Neural cell (in vitro differentiated cells): ENCODE data around the gene DEPDC5. TPM values are rescaled to one million over a fixed set of nuclear protein-coding genes. Genes with fewer than 3 reads are reported as not detected.

Experiments
- H2AFZ ChIP-seq: fragments of 200-600, 300-800 bp; sonication (generic), shearing (Covaris generic); 2 replicates; pipeline ENCODE4 v1.6.0; 2014; ENCODE audit warnings: low read depth, mild to moderate bottlenecking, antibody characterized with exemption, low read length, moderate library complexity
- H3F3A ChIP-seq: fragments of 200-600 bp; shearing (Covaris generic); 2 replicates; pipeline ENCODE4 v1.6.1; 2016; ENCODE audit warnings: mild to moderate bottlenecking, moderate library complexity, mixed read lengths, antibody characterized with exemption, low read length; ENCODE audit not compliant: insufficient read depth, poor library complexity, severe bottlenecking
- H3K27ac ChIP-seq: fragments of 200-600, 300-800 bp; sonication (generic), shearing (Covaris generic); 2 replicates; pipeline ENCODE4 v1.5.1; 2014; ENCODE audit warnings: mild to moderate bottlenecking, low read length, moderate library complexity
- H3K27me3 ChIP-seq: fragments of 300-800, 200-600 bp; sonication (generic), shearing (Covaris generic); 2 replicates; pipeline ENCODE4 v1.6.0; 2014; ENCODE audit warnings: mild to moderate bottlenecking, low read depth, low read length, moderate library complexity; ENCODE audit not compliant: insufficient read depth
- H3K36me3 ChIP-seq: fragments of 300-800, 200-600 bp; sonication (generic), shearing (Covaris generic); 2 replicates; pipeline ENCODE4 v1.5.1; 2014; ENCODE audit warnings: mild to moderate bottlenecking, antibody characterized with exemption, low read length, moderate library complexity; ENCODE audit not compliant: insufficient read depth
- H3K4me2 ChIP-seq: fragments of 300-800, 200-600 bp; sonication (generic), shearing (Covaris generic); 2 replicates; pipeline ENCODE4 v1.6.0; 2014; ENCODE audit warnings: mild to moderate bottlenecking, low read length
- H3K4me3 ChIP-seq: fragments of 300-800, 200-600 bp; sonication (generic), shearing (Covaris generic); 2 replicates; pipeline ENCODE4 v1.5.1; 2014; ENCODE audit warnings: mild to moderate bottlenecking, low read length, moderate library complexity
- H3K79me2 ChIP-seq: fragments of 200-600 bp; shearing (Covaris generic); replicated peaks from 2 replicates; pipeline ENCODE4 v1.6.0; 2014; ENCODE audit warnings: mild to moderate bottlenecking, low read length, moderate library complexity; ENCODE audit not compliant: insufficient read depth
- H3K9ac ChIP-seq: fragments of 300-800, 200-600 bp; sonication (generic), shearing (Covaris generic); 2 replicates; pipeline ENCODE4 v1.6.1; 2016; ENCODE audit warnings: mild to moderate bottlenecking, low read length, mixed read lengths
- H3K9me2 ChIP-seq: fragments of 200-600 bp; shearing (Covaris generic); 2 replicates; pipeline ENCODE4 v1.6.1; 2016; ENCODE audit warnings: mild to moderate bottlenecking, low read length, mixed read lengths; ENCODE audit not compliant: insufficient read depth
- H3K9me3 ChIP-seq: fragments of 200-600, 300-800 bp; sonication (generic), shearing (Covaris generic); 2 replicates; pipeline ENCODE4 v1.6.1; 2016; ENCODE audit warnings: mild to moderate bottlenecking, mixed run types, low read length, moderate library complexity, mixed read lengths
- H4K20me1 ChIP-seq: fragments of 200-600 bp; shearing (Covaris generic); 2 replicates; pipeline ENCODE4 v1.6.1; 2016; ENCODE audit warnings: mild to moderate bottlenecking, mixed run types; ENCODE audit not compliant: insufficient read depth
- CTCF ChIP-seq: fragments of 450-650 bp; IDR thresholded peaks from 2 replicates; pipeline ENCODE4 v1.5.1; 2014; ENCODE audit warnings: antibody characterized with exemption, mild to moderate bottlenecking, moderate library complexity; ENCODE audit not compliant: poor library complexity, severe bottlenecking
- EP300 ChIP-seq: fragments of 450-650 bp; conservative IDR thresholded peaks from 2 replicates; pipeline ENCODE4 v1.6.1; 2014; ENCODE audit warnings: antibody characterized with exemption, mild to moderate bottlenecking, moderate library complexity; ENCODE audit not compliant: poor library complexity, severe bottlenecking
- EZH2 ChIP-seq: fragments of 200-600, 300-800 bp; shearing (Covaris generic), sonication (generic); IDR thresholded peaks from 2 replicates; pipeline ENCODE4 v1.6.1; 2014; ENCODE audit warnings: antibody characterized with exemption, low read length, borderline replicate concordance, mild to moderate bottlenecking; ENCODE audit not compliant: insufficient read depth, poor library complexity, severe bottlenecking
- MXI1 ChIP-seq: fragments of 450-650 bp; conservative IDR thresholded peaks from 2 replicates; pipeline ENCODE4 v1.6.1; 2014; ENCODE audit warnings: antibody characterized with exemption, mild to moderate bottlenecking; ENCODE audit not compliant: poor library complexity, severe bottlenecking
- POLR2AphosphoS5 ChIP-seq: IDR thresholded peaks from 2 replicates; pipeline ENCODE4 v1.6.1; 2012
- RAD21 ChIP-seq: fragments of 450-650 bp; conservative IDR thresholded peaks from 2 replicates; pipeline ENCODE4 v1.6.1; 2014; ENCODE audit warnings: antibody characterized with exemption, mild to moderate bottlenecking, moderate library complexity
- SMC3 ChIP-seq: fragments of 450-650 bp; conservative IDR thresholded peaks from 2 replicates; pipeline ENCODE4 v1.6.1; 2014; ENCODE audit warnings: antibody characterized with exemption, mild to moderate bottlenecking, moderate library complexity; ENCODE audit not compliant: poor library complexity
- TAF1 ChIP-seq: IDR thresholded peaks from 2 replicates; pipeline ENCODE4 v1.6.1; 2012; ENCODE audit warnings: low read depth
- polyA plus RNA-seq: library from polyadenylated mRNA; depleted of rRNA; stranded (reverse); fragments of >200 nt; gene quantifications from 2 replicates; pipeline ENCODE4 v1.2.3, GENCODE V29; 2014
- TF ChIP-seq, protein P1 (sequence below): IDR thresholded peaks from 2 replicates; pipeline ENCODE4 v1.6.1; 2012; ENCODE audit warnings: borderline replicate concordance

DEPDC5 gene
- polyA plus RNA-seq, 1 donor from 2014 or later = 11.3 TPM

DNA sequence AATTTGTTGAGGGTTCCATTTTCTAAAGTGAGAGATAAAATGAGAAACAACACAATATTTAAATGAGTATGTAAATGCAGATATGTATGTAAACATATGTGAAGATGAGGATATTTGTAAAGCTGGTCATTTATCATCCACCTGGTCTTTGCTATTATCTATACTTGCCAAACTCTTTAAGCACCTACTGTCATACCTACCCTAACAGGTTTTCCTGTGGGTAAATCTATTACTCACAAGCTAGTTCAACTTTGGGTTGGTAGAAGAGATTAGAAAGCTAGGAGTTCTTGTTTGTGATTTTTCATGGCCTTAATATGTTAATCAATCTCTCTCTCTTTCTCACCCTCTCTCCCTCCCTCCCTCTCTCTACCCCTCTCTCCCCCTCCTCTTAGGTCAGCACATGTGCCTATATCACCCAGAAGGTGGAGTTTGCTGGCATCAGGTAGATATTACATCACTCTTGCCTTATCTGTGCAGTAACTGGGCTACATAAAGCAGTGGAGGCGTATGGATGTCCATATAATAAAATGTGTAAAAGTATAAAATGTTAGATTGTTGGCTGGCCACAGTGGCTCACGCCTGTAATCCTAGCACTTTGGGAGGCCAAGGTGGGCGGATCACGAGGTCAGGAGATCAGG lies 14.7 kb downstream of the DEPDC5 start:
- no peaks in the 10 kb centered on the region for H3K9me3 ChIP-seq
- H3K4me2 ChIP-seq = no peak overlapping the region
- no peaks in the 10 kb centered on the region for H3F3A ChIP-seq
- no peaks in the 10 kb centered on the region for H3K36me3 ChIP-seq
- no peak overlapping the region for H3K27ac ChIP-seq
- H3K79me2 ChIP-seq = no peaks in the 10 kb centered on the region
- H3K9me2 ChIP-seq = no peaks in the 10 kb centered on the region
- H3K9ac ChIP-seq = no peak overlapping the region
- H3K4me3 ChIP-seq = no peak overlapping the region
- no peaks in the 10 kb centered on the region for H3K27me3 ChIP-seq
- H4K20me1 ChIP-seq = no peaks in the 10 kb centered on the region
- no peak overlapping the region for H2AFZ ChIP-seq
- TF ChIP-seq, protein P1, sequence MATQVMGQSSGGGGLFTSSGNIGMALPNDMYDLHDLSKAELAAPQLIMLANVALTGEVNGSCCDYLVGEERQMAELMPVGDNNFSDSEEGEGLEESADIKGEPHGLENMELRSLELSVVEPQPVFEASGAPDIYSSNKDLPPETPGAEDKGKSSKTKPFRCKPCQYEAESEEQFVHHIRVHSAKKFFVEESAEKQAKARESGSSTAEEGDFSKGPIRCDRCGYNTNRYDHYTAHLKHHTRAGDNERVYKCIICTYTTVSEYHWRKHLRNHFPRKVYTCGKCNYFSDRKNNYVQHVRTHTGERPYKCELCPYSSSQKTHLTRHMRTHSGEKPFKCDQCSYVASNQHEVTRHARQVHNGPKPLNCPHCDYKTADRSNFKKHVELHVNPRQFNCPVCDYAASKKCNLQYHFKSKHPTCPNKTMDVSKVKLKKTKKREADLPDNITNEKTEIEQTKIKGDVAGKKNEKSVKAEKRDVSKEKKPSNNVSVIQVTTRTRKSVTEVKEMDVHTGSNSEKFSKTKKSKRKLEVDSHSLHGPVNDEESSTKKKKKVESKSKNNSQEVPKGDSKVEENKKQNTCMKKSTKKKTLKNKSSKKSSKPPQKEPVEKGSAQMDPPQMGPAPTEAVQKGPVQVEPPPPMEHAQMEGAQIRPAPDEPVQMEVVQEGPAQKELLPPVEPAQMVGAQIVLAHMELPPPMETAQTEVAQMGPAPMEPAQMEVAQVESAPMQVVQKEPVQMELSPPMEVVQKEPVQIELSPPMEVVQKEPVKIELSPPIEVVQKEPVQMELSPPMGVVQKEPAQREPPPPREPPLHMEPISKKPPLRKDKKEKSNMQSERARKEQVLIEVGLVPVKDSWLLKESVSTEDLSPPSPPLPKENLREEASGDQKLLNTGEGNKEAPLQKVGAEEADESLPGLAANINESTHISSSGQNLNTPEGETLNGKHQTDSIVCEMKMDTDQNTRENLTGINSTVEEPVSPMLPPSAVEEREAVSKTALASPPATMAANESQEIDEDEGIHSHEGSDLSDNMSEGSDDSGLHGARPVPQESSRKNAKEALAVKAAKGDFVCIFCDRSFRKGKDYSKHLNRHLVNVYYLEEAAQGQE = no peak
- TF ChIP-seq CTCF (no peak), TAF1 (no peak), POLR2AphosphoS5 (no peak), RAD21 (no peak), MXI1 (no peak), EZH2 (no peak), SMC3 (no peak), EP300 (no peak)

GRCh38 chr22:31773416-31773815 lies 19.6 kb downstream of the DEPDC5 start:
- TF ChIP-seq MXI1 (no peak), POLR2AphosphoS5 (no peak), RAD21 (no peak), TAF1 (no peak), EZH2 (no peak), EP300 (no peak), SMC3 (no peak), CTCF (no peak)
- TF ChIP-seq, protein P1 = no peak
- Histone ChIP-seq H2AFZ (no peak overlapping the region), H3F3A (no peaks in the 10 kb centered on the region), H3K79me2 (no peaks in the 10 kb centered on the region), H3K4me3 (no peak overlapping the region), H4K20me1 (no peaks in the 10 kb centered on the region), H3K9me2 (no peaks in the 10 kb centered on the region), H3K4me2 (no peak overlapping the region), H3K27ac (no peak overlapping the region), H3K9ac (no peak overlapping the region), H3K36me3 (peaks cover under 1% of the 10 kb centered on the region), H3K9me3 (no peaks in the 10 kb centered on the region), H3K27me3 (no peaks in the 10 kb centered on the region)
